Inflammatory macrophage treated with lipopolysaccharide for 1 hour (primary cell): Measurements from ENCODE around the gene SETDB2.
A peak's percentile ranks its signal among the peaks of the same experiment; 100 is the strongest.

Source experiments
- DNase-seq, 2 donors: peaks; one replicate each; pipeline ENCODE4 v3.0.0-alpha.2; 2020 to 2022

Gene SETDB2

GRCh38 chr13:49443704-49444523 lies at the start of gene SETDB2, which contains the start of gene CAB39L:
Gene SETDB2 (plus strand): TSS chr13:49444274. CDS start chr13:49451894, 7,620 bp downstream.
Gene CAB39L (minus strand): TSS chr13:49444064. CDS start chr13:49382910, 61,154 bp downstream.
- peak; percentile 98 to 99 for DNase-seq

GRCh38 chr13:49395451-49395865 lies 48.6 kb upstream of the SETDB2 start:
- DNase-seq: no peak

GRCh38 chr13:49395878-49396380 lies 48.1 kb upstream of the SETDB2 start:
- no peak for DNase-seq

GRCh38 chr13:49399801-49400472 lies 44.1 kb upstream of the SETDB2 start:
- no peak for DNase-seq

- peak; percentile 48 to 62 for DNase-seq
These were observed 43.1 kb upstream of the SETDB2 start for GRCh38 chr13:49400755-49401659.

- peak; percentile 24 to 57 for DNase-seq
These were observed 39.9 kb upstream of the SETDB2 start for GRCh38 chr13:49403996-49404702.

GRCh38 chr13:49404703-49405020 lies 39.4 kb upstream of the SETDB2 start:
- no peak for DNase-seq

- no peak for DNase-seq
These were observed 37.0 kb upstream of the SETDB2 start for GRCh38 chr13:49407068-49407467.

- no peak for DNase-seq
These were observed 36.1 kb upstream of the SETDB2 start for GRCh38 chr13:49407936-49408335.

GRCh38 chr13:49409008-49409407 lies 35.1 kb upstream of the SETDB2 start:
- no peak for DNase-seq

- no peak for DNase-seq
These were observed 34.1 kb upstream of the SETDB2 start for GRCh38 chr13:49410006-49410405.

GRCh38 chr13:49410477-49410876 lies 33.6 kb upstream of the SETDB2 start:
- no peak for DNase-seq

GRCh38 chr13:49411353-49411752 lies 32.7 kb upstream of the SETDB2 start:
- DNase-seq: no peak

GRCh38 chr13:49412749-49413148 lies 31.3 kb upstream of the SETDB2 start:
- DNase-seq: no peak

GRCh38 chr13:49417161-49417560 lies 26.9 kb upstream of the SETDB2 start:
- peak; percentile 47 to 72 for DNase-seq

GRCh38 chr13:49418206-49418605 lies 25.9 kb upstream of the SETDB2 start:
- DNase-seq: peak; percentile 27 to 50

- DNase-seq: peak; percentile 71 to 95
These were observed 24.8 kb upstream of the SETDB2 start for GRCh38 chr13:49419276-49419675.

GRCh38 chr13:49421391-49421790 lies 22.7 kb upstream of the SETDB2 start:
- DNase-seq: peak in 1 of 2 donors; percentile 54

- peak in 1 of 2 donors; percentile 49 for DNase-seq
These were observed 20.0 kb upstream of the SETDB2 start for GRCh38 chr13:49424011-49424560.

GRCh38 chr13:49428041-49428763 lies 15.9 kb upstream of the SETDB2 start:
- peak; percentile 58 to 68 for DNase-seq

GRCh38 chr13:49429121-49429520 lies 15.0 kb upstream of the SETDB2 start:
- DNase-seq: no peak
